Measurements from ENCODE around the gene ODAD2.

GRCh38 chr10:27986821-27987220 lies 12.1 kb downstream of the ODAD2 start:
- no peak for TF ChIP-seq CTCF (IDR thresholded peaks at IDR 0.05; ENCODE audit: poor library complexity)
- no peak for TF ChIP-seq EZH2 (IDR thresholded peaks at IDR 0.05; ENCODE audit: borderline replicate concordance)
- TF ChIP-seq EZH2phosphoT487 (IDR thresholded peaks at IDR 0.05; ENCODE audit: low read depth, severe bottlenecking, unreplicated experiment): no peak

Data from hepatocyte (in vitro differentiated cells).